Suppressor macrophage treated with lipopolysaccharide for 4 hours (primary cell): Measurements from ENCODE around the gene VWA3B.
A peak's percentile ranks its signal among the peaks of the same experiment; 100 is the strongest.

Experiments
- DNase-seq: peaks from one replicate; pipeline ENCODE4 v3.0.0-alpha.2; 2020

Gene VWA3B

DNA sequence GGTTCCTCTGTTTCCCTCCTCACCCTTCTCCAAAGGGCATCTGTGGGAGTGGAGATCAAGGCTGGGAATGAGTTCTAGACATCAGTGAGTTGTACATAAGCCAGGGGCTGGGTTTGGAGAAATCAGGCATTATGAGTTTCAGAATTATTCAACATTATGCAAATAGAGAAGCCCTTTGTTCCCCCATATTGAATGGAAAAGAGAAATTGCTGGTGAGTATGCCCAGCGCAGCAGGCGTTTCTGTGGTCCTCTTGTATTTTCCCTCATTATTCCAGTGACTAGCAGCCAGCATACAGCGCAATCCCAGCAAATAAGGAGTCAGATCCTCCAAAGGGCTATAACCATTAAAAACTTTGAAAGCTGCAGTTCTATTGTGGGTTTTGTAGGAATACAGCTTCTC lies 94.4 kb downstream of the VWA3B start:
- no peak for DNase-seq

DNA sequence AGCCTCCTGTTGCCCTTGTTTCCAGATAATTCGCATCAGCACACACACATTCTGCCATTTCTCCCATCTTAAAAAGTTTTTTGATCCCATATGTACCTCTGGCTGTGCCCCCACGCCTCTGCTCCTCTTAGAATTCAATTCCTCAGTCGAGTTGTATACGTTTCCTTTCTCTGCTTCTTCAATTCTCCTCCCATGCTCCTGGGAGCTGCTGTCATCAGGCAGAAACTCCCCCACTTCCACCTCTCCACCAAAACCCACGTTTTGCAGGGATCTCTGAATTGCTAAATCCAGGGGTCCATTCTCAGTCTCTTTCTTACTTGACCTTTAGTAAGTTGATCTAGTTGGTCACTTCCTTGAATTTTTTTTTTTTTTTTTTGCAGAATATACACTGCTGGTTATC lies 98.8 kb downstream of the VWA3B start:
- no peak for DNase-seq

DNA sequence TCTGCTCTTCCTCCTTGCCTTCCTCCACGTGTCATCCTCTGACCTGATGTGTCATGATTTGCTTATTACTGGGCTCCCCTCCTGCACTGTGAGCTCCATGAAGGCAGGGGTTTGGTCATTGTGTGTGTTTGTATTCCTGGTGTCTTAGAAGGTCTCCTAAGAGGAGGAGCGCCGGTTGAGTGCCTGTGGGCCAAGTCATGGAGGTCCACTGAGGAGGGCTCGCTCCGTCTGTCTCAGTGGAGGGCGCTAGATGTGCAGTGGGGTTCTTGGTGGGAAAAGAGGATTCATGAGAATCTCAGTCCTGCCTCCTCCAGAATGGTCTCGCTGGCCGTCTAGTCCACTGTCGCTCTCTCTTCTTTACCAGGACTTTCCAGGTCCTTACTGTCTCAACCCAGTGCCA lies 100.2 kb downstream of the VWA3B start:
- DNase-seq, result no peak

DNA sequence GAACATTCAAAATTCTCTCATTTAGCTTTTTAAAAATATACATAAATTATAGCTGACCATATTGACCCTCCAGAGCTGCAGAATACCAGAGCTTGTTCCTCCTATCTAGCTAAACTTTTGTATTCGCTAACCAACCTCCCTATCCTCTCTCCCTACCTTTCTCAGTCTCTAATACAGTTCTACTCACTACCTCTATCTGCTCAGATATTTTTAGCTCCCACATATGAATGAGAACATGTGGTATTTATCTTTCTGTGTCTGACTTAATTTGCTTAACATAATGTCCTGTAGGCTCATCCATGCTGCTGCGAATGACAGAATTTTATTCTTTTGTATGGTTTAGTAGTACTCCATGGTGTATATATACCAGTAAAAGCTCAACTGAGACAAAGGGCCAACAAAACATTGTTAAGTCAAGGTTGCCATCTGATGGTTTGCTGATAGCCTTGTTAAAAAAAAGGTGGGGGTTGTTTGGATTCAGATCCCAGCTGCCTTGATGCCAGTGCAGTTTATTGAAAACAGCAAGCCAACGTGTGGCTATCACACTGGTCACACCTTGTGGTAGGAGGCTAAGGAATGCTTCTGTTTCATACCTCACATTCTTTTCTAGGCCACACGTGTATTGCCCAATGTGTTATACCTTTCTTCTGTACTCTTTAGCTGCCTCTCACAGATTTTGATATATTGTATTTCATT lies 101.5 kb downstream of the VWA3B start:
- DNase-seq, result no peak

DNA sequence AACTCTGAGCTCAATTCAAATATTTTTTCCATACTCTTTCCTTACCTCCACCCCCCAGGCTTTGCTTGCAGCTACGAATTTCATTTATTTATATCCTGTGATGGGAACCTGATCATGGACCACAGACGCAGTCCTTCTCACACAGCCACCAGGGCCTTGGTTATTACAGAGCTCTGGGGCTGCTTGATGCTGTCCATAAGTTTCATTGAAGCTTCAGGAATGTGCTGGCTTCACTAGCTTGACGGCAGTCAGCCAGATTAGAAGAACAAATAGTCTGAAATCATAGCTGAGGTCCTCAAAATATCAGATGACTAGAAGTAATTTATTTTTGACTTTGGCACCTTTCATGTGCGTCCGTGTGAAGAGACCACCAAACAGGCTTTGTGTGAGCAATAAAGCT lies 104.9 kb downstream of the VWA3B start:
- DNase-seq, result no peak

DNA sequence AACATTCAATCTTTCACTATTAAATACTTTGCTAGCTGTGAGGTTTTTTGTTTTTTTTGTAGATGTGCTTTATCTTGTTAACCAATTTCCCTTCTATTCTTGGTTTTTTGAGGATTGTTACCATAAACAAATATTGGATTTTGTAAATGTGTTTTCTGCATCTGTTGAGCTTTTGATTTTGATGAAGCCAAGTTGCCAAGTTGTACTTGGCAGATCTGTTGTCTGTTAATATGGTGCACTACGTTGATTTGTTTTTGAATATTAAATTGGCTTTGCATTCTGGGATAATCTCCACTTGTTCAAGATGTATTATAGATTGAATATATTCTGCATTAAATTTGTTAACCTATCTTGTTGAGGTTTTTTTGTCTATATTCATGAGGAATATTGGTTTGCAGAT lies 114.6 kb downstream of the VWA3B start:
- DNase-seq, result no peak

DNA sequence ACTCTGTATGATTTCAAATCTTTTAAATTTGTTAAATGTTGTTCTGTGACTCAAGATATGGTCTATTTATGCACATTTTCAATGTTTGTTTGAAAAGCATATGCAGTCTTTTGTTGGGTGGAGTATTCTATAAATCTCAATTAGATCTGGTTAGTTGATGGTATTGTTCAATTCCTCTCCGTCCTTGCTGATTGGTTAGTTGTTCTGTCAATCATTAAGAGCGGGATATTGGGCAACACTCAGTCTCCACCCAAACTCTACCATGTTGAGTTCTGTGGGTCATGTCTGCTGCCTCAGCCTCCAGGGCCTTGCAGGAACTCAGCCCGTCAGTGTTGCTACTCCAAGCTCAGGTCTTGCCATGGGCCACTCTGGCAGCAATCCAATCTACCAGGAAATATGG lies 118.9 kb downstream of the VWA3B start:
- no peak for DNase-seq

DNA sequence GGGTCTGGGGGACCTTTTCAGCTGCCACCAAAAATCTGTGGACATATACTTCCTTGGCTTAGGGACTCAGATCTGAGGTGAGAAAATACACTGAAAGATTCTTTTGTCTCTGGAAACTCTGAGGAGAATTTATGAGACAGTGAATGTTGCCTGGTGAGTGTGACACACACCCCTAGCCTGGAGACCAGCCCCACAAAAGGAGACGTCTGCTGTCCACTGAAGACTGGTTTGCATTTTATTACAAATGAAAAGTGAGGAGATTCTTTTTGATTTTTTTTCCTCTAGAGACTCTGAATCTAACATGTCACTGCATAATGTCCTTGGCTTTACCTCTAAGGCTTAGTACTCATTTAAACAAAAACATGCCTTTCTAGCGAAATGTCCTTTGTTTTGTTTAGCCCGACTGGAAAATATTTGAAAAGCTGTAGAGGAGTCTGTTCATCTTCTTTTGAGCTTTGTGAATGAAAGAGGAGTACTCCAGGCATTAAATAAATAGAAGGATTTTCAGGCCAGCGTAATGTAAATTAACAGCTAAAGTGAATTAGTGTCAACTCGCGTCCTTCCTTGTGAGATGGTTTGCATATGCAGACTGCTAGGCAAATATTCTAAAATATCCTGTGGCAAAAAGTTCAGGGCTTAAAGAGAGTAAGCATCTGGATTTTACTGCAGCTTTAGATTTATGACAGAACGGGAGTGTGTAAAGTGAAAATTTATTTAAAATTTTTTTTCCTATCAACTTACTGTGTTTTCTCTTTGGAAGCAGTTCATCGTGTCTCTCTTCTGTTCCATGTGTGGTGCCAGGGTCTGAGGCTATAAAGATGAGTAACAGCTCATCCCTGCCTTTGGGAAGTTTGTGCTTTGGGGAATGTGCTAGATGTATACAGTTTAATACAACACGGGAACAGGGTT lies 125.4 kb downstream of the VWA3B start:
- DNase-seq, result no peak

DNA sequence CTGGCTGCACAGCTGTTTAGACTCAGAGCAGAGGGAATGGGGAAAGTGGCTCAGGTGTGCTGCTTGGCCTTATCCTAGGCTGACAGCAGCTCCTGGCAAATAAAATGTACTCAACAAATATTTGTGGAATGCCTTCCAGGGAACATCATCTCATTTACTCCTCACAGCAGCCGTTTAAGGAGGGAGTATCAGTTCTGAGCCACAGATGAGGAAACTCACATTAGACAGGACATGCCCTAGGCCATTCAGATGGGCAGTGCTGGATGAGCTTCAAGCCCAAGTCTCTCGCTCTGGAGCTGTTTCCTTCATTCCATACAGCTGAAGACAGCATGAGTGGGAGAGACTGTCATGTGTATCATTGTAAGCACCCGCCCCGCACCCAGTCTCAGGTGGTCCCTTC lies 129.6 kb downstream of the VWA3B start:
- no peak for DNase-seq

DNA sequence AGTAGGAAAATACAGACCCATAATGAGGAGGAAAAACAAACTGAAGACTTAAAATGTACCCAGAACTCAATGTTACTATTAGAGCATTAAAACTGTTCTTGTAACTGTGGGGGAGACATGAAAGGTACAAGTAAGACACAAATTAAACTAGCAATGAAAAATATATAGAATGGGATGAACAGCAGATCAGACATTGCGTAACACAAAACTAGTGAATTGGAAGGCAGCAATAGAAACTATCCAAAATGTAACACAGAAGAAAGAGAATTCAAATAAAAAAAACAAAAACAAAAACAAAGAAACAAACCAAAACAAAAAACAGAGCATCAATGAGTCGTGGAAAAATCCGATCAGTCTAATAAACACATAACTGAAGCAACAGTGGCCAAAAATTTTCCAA lies 132.2 kb downstream of the VWA3B start:
- no peak for DNase-seq

DNA sequence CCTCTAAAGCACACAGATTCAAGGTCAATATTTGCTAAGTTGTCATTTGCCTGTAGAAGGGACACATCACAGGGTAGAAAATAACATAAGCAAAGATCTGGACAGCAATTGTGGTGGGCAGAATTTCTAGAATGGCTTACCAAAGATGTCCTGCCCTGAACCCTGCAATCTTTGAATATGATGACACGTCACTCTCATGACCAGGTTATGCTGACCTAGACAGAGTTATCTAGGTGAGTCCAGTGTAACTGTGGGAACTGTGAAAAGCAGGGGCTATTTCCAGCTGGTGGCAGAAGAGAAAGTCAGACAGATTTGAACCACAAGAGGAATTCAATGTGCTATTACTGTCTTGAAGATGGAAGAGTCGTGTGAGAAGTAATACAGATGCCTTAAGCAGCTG lies 147.0 kb downstream of the VWA3B start:
- DNase-seq, result no peak

DNA sequence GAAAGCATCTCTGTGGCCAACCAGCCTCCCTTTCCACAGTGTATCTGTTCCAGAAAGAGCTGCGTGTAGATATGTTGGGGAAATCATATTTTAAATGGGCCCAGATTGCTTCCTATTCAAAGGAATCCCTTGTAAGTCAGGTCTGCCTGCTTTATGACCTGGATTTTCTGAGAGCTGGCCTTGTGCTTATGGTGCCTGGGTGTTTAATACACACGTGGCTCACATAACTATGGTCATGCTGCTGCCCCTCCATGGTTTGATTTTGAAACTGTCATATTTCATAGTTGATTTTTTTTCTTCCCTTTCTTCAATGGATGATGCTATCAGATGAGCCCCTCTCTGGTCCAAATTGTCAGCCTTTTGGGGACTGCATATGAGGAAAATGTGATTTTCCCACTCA lies 147.8 kb downstream of the VWA3B start:
- no peak for DNase-seq

DNA sequence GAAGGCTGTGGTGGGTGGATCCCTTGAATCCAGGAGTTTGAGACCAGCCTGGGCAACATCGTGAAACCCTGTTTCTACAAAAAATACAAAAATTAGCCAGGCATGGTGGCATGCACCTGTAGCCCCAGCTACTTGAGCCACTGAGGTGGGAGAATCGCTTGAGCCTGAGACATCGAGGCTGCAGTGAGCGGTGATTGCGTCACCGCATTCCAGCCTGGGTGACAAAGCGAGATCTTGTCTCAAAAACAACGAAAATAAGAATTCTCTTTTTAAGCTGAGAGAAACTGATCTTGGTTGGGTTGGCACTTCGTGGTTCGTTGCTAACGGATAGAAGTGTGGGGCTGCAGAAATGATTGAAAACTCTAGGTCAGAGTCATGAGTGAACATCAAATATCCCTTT lies 150.0 kb downstream of the VWA3B start:
- DNase-seq, result no peak

DNA sequence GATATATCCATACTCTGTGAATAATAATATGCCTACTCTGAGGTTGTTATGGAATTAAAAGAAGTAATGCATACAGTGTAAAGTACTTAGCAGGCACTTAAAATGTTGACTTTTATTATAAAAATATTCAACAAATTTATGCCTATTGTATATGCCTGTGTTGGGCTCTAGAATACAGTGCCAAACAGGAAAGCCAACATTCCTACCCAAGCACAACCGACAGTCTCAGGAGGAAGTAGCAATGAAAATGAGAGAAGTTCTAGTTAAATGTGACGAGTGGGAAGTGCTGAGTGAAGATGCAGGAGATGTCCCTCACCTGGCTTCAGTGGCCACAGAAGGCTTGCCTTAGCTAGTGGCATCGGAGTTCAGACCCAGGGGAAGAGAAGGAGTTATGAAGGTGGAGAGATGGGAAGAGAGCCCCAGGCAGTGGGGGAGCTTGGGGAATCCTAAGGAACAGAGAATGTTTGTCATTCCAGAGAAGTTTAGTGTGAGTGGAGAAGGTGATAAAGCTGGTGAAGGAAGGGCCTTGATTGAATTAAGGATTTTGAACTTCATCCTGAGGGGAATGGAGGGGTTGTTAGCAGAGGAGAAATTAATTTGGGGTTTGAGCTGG lies 153.9 kb downstream of the VWA3B start:
- no peak for DNase-seq

DNA sequence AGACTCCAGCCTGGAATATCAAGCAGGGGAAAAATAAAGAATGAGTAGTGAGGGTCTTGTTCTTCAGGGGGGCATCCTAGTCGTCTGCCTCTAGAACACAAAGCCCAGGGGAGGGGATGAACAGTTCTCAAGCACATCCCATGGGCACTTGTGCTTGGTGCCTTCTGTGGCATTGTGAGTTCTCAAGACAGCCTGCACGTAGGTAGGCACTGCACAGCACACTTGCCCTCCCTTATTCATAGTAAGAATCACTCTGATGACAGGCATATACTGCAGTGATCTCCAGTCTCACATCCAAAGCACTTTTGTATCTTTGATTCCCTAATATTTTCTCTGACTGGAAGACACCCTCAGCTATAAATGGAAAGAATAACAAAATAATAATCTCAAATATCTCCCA lies 154.6 kb downstream of the VWA3B start:
- DNase-seq, result no peak

DNA sequence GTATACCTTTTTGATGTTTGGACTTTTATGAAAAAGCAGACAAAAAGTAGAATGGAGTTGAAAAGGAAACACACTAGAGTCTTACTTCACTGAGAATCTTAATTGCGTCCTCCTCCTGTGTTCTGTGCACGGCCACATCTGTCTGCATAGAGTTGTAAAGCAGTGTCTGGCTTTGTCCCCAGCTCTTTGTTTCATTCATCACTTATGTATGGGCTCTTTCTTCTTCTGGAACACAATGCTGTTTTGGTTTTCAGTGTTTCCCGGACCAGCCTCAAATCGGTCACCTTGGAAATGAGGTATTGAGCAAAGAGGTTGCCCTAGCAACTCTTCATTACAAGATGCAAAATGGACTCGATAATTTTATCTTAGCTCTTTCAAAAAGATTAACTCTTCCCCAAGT lies 155.0 kb downstream of the VWA3B start:
- no peak for DNase-seq

DNA sequence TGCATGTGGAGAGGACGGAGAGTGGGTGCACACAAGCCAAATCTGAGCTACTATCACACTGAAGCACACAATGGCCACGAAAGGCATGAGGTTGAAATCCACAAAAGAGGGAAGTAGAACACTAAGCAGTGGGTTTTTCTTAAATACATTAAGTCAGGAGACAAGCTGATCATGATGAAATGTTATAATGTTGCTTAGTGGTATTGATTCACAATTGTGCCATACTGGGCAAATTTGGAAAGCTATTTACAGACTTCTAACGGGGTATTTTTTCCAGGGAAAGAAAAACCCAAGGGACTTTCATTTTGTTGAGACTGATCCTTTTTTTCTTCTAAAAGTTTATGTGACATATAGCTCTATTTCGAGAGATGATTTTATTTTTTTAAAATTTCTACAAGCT lies 158.5 kb downstream of the VWA3B start:
- DNase-seq, result peak; percentile 55

DNA sequence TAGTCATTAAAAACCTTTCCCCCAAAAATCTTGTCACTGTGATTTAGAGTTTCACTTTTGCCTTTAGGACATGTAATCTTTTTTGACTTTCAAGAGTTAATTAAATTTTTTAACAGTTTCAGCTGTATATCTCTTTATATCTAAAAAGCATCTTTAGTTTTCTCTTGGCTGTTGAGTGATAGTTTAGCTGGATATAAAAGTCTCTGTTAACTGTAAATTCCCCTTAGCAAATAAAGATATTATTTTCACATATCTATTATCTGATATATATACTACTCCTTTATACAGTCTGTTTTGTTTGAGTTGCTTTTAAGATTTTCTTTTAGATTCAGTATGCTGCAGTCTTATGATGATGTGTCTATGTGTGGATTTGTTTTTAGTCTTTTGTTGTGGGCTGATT lies 160.4 kb downstream of the VWA3B start:
- no peak for DNase-seq

DNA sequence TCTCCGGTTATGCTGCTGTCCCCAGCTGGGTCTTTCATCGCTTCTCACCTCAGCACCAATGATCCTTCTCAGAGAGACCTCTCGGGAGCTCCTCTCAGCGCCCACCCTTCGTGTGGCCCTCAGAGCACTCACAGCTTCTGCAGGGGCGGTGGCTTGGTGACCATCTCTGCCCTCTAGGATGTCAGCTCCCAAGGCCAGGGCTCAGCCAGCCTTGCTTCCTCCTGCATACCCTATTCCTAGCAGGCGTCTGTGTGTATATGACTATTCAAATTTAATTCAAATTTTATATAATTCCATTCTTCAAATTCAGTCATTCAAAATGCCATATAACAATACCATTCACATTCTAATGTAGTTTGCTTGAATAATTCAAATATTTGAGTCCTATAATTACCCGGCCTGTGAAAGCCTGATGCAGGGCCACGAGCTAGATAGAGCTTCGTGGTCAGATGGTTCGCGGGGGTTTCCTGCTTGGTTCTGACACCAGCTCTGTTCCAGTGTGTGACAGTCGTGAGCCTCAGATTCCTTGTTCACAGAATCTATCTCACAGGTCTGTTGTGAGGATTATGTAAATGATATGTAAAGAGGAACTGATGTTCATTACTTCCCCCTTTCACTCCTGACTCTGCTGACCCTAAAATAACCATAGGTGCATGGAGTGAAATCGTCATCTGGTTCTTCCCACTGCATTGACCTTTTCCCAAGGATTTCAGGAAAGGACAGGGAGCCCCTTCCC lies 165.2 kb downstream of the VWA3B start:
- peak; percentile 61 for DNase-seq

DNA sequence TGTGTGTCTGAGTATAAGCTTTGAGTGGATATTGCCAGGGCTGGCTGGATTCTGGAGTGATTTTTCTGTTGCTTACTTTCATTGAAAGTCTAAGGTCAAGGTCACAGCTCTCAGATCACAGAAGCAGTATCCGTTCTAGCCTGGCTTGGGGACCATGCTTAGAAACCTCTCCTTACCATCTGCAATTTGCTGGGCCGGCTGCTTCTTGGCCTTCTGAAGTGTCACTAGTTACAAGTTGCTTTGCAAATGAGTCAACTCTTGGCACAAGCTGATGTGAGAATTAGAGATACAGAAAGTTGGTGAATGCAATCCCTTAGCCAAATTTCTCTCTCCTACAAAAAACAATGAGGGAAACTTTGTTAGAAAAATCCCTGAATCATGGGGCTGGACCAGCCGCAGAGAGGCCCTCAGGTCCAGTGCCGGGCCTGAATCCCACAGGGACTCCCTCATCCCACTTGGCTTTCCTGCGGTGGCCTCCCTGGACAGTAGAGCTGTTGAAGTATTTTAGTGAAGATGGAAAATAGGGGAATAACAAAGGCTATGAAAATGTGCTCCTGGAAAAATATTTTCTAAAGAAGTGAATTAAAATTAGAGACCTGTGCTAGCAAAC lies 166.6 kb downstream of the VWA3B start:
- no peak for DNase-seq

DNA sequence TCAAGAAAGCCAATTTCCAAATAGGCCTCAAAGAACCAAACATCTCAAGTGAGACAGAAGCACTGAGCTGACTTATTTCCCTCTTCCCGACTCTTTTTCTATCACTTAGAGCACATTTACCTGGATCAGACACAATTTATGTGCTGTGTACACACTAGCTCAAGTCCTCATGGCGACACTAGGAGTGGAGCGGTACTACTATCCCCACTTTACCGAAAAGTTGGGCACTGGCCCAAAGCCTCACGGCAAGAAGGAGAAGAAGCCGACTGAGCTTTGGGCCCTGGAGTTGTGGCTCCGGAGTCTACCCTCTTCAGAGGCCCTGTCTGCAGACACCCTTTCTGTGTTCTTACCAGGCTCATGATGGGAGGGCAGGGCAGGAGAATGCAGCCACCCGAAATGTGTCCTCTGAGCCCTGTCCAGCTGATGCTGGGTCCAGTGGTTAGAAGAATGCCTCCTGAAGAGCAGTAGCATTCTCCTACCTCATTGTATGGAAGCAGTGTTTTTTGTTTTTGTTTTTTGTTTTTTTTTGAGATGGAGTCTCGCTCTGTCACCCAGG lies 167.6 kb downstream of the VWA3B start:
- DNase-seq, result no peak

DNA sequence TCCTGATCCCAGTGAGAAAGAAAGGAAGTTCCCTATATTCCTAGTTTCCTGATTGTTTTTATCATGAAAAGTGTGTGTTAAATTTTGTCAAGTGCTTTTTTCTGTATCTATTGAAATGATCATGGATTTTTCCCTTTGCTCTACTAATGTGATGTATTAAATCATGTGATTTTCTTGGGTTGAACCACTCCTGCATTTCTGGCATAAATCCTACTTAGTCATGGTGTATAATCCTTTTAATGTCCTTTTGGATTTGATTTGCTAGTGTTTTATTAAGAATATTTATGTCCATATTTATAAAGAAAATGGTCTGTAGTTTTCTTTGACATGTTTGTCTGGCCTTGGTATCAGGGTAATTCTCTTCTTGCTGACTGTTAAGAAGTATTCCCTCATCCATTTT lies 171.9 kb downstream of the VWA3B start:
- DNase-seq, result no peak

DNA sequence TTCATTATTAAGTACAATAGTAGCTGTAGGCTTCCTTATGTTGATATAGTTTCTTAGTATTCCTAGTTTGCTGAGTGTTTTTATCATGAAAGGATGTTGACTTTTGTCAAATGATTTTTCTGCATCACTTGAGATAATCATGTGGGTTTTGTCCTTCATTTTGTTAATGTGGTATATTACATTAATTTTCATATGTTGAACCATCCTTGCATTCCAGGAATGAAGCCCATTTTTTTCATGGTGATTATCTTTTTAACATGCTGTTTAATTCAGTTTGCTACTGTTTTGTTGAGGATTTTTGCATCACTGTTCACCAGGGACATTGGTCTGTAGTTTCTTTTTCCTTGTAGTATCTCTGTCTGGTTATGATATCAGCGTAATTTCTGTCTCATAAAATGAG lies 176.4 kb downstream of the VWA3B start:
- DNase-seq, result no peak
